Testis (tissue), 2 donors: ENCODE measurements around the gene BCL7B.

Experiments
- POLR2A ChIP-seq: fragments of 450-650 bp; IDR thresholded peaks from one replicate; pipeline ENCODE4 v1.6.1; 2017; ENCODE audit warnings: antibody characterized with exemption, mild to moderate bottlenecking, moderate library complexity
- TF ChIP-seq, protein P1 (sequence below), 3 experiments: fragments of 450-650 bp in 2 of 3; fragments of 200-600 bp in 1 of 3; sonication (generic) in 1 of 3; IDR thresholded peaks; one replicate each; pipeline ENCODE4 v1.5.1; 2016 to 2019; ENCODE audit warnings: antibody characterized with exemption in 3 of 3, mild to moderate bottlenecking in 2 of 3, moderate library complexity in 1 of 3

DNA sequence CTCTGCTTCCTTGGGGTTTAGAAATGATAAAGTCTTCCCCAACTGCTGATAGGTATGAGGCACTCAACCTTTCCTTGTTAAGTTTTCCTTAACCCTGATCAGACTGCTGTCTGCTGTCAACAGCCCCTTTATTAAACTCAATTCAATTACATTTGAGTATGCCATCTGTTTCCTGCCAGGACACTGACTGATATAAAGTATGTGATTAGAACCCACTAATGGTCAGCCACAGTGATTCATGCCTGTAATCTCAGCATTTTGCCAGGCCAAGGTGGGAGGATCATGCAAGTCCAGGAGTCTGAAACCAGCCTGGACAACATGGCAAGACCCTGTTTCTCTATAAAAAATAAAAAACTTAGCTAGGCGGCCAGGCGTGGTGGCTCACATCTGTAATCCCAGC is 53.5 kb downstream of the BCL7B start:
- TF ChIP-seq, protein P1, sequence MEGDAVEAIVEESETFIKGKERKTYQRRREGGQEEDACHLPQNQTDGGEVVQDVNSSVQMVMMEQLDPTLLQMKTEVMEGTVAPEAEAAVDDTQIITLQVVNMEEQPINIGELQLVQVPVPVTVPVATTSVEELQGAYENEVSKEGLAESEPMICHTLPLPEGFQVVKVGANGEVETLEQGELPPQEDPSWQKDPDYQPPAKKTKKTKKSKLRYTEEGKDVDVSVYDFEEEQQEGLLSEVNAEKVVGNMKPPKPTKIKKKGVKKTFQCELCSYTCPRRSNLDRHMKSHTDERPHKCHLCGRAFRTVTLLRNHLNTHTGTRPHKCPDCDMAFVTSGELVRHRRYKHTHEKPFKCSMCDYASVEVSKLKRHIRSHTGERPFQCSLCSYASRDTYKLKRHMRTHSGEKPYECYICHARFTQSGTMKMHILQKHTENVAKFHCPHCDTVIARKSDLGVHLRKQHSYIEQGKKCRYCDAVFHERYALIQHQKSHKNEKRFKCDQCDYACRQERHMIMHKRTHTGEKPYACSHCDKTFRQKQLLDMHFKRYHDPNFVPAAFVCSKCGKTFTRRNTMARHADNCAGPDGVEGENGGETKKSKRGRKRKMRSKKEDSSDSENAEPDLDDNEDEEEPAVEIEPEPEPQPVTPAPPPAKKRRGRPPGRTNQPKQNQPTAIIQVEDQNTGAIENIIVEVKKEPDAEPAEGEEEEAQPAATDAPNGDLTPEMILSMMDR (IDR thresholded peaks at IDR 0.05): no peak
- TF ChIP-seq POLR2A: no peak
